Measurements from ENCODE around the gene ZDHHC12. TPM values are rescaled to one million over a fixed set of nuclear protein-coding genes. Genes with fewer than 3 reads are reported as not detected.
A peak's percentile ranks its signal among the peaks of the same experiment; 100 is the strongest.

Gene ZDHHC12
- total and polyA plus RNA-seq, 2 of the 13 experiments (the other 11 are each of a cell fraction or from before 2014, with no cell fraction given) = 25.4 to 28.0 TPM

DNA sequence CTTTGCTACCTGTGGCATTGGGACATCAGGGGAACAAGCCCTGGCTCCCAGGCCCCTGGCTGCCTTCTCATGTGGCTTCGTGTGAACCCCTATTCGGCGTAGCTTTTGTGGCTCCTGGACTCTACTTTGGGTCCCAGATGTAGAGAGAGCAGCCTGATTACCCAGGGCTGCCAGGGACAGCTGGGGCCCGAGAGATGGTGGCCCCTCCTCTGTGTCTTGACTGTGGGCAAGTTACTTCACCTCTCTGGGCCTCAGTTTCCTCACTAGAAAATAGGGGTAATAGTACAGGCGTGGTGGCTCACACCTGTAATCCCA, 19.6 kb downstream of the ZDHHC12 start:
- H3K9me3 ChIP-seq (ENCODE audit: low read length) = no peaks in the 10 kb centered on the region
- ATAC-seq (no peak), DNase-seq (ENCODE audit: low spot score) (no peak), FAIRE-seq (no peak)
- H3K4me1 ChIP-seq (ENCODE audit: insufficient read depth, low read length) = peaks cover 9% of the 10 kb centered on the region
- H3K79me2 ChIP-seq (ENCODE audit: insufficient read depth, low read length) = peaks cover 8% of the 10 kb centered on the region
- ChIA-PET CTCF (ENCODE audit: low intra/inter-chr PET ratio, low total read pairs) (no interaction called here), POLR2A (no interaction called here)
- WGBS (ENCODE audit: low lambda C conversion rate) = 96% methylated on average over 5 of the region's 5 CpGs
- H2AFZ ChIP-seq (ENCODE audit: low read length) = no peak overlapping the region
- H3K9ac ChIP-seq (ENCODE audit: insufficient read depth, low read depth, low read length) = no peak overlapping the region
- H3K4me2 ChIP-seq (ENCODE audit: low read depth, low read length) = 0 out of 2 replicates have a peak overlapping the region, but pooled peaks have one; percentile 92
- no TSS peak for BruUV-seq (replicated peaks)
- no peak for TF ChIP-seq SP4 (CRISPR knock-in tag; IDR thresholded peaks at IDR 0.05)
- TF ChIP-seq ZNF3 (CRISPR knock-in tag; IDR thresholded peaks at IDR 0.05) = no peak
- TF ChIP-seq, protein P1, sequence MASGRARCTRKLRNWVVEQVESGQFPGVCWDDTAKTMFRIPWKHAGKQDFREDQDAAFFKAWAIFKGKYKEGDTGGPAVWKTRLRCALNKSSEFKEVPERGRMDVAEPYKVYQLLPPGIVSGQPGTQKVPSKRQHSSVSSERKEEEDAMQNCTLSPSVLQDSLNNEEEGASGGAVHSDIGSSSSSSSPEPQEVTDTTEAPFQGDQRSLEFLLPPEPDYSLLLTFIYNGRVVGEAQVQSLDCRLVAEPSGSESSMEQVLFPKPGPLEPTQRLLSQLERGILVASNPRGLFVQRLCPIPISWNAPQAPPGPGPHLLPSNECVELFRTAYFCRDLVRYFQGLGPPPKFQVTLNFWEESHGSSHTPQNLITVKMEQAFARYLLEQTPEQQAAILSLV (CRISPR knock-in tag; IDR thresholded peaks at IDR 0.05; ENCODE audit: borderline replicate concordance) = no peak
- no peak for TF ChIP-seq ZNF83 (CRISPR knock-in tag; IDR thresholded peaks at IDR 0.05; ENCODE audit: borderline replicate concordance)
- H3K36me3 ChIP-seq (replicated peaks in 1 of 2; ENCODE audit: control insufficient read depth in 1 of 2, insufficient read depth in 2 of 2, low read length in 2 of 2) = peaks cover 4 to 12% of the 10 kb centered on the region in 2 experiments; a peak in 4 of 5 replicates
- H3K4me3 ChIP-seq (replicated peaks in 1 of 3; ENCODE audit: insufficient read depth in 1 of 3, low read depth in 2 of 3, low read length in 3 of 3) = 0 out of 6 replicates have a peak overlapping the region, but pooled peaks of 1 of the 3 experiments have one; percentile 89
- intact Hi-C loops (cut with micrococcal nuclease; ENCODE audit: unreplicated experiment) (loop anchor here (5.0 kb wide), 1 partner anchor 67 kb away; no protein-coding TSS in a partner anchor), in situ Hi-C loops (cut with HindIII; ENCODE audit: extremely low pct_ligation_motif_present, low pct_unique_long_range_greater_than_20kb) (no loop called here)
- H4K20me1 ChIP-seq (ENCODE audit: insufficient read depth, low read length) = no peaks in the 10 kb centered on the region
- H3K27ac ChIP-seq (ENCODE audit: extremely low read length, insufficient read depth, low read length) = no peak overlapping the region
- H3K27me3 ChIP-seq (ENCODE audit: control insufficient read depth in 1 of 2, insufficient read depth in 2 of 2, low read length in 2 of 2) = no peaks in the 10 kb centered on the region

DNA sequence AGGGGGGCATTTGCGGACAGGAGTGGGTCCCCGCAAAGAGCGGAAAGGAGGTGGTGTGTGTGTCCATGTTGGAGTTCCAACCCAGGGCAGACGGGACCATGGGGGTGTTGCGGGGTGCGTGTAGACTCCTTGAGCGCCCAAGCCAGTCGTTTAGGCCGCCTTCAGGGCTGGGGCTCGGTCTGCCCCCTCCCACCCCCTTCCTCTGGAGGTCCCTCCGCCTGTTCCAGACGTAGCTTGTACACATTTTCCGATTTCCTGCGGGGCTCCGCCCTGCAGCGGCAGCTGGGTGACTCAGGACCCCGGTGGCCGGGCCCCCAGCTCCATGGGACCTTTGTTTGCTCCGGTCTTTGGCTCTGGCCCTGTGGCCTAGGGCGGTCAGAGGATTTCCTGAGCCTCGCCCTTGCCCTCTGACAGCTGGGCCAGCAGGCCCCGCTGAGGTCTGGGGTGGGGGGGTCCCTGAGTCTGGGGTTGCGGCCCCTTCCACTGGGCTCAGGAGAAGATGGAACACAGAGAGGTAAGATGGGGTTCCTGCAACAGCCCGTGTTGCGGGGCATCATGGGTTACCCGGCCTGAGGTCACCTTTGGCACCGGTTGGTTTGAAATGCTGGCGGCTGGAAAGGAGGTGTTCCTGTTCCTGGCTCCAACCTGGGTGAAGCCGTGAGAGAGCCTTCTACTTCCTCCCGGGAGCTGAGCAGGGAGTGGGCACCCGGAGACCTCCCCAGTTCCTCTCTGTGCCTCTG, 20.1 kb downstream of the ZDHHC12 start:
- Histone ChIP-seq H3K27ac (ENCODE audit: extremely low read length, insufficient read depth, low read length) (peak overlapping the region; percentile 85), H3K4me2 (ENCODE audit: low read depth, low read length) (peak overlapping the region; percentile 92), H4K20me1 (ENCODE audit: insufficient read depth, low read length) (no peaks in the 10 kb centered on the region), H3K4me3 (replicated peaks in 1 of 3; ENCODE audit: insufficient read depth in 1 of 3, low read depth in 2 of 3, low read length in 3 of 3) (peak overlapping the region; percentile 89 to 97 (median 92); a peak in 5 of 6 replicates), H3K36me3 (replicated peaks in 1 of 2; ENCODE audit: control insufficient read depth in 1 of 2, insufficient read depth in 2 of 2, low read length in 2 of 2) (peaks cover 4 to 12% of the 10 kb centered on the region in 2 experiments; a peak in 4 of 5 replicates), H3K27me3 (ENCODE audit: control insufficient read depth in 1 of 2, insufficient read depth in 2 of 2, low read length in 2 of 2) (no peaks in the 10 kb centered on the region), H3K9me3 (ENCODE audit: low read length) (no peaks in the 10 kb centered on the region), H3K4me1 (ENCODE audit: insufficient read depth, low read length) (peaks cover 9% of the 10 kb centered on the region), H2AFZ (ENCODE audit: low read length) (no peak overlapping the region), H3K9ac (ENCODE audit: insufficient read depth, low read depth, low read length) (peak overlapping the region; percentile 78), H3K79me2 (ENCODE audit: insufficient read depth, low read length) (peaks cover 8% of the 10 kb centered on the region)
- ChIA-PET POLR2A (interaction anchor here (1.0 kb wide), 1 partner anchor 20 kb away, joined by 4 read pairs; no protein-coding TSS in a partner anchor), CTCF (ENCODE audit: low intra/inter-chr PET ratio, low total read pairs) (interaction anchor here (2.6 kb wide), 1 partner anchor 29 kb away, joined by 17 read pairs; no protein-coding TSS in a partner anchor)
- 85% methylated on average over 27 of the region's 31 CpGs for WGBS (ENCODE audit: low lambda C conversion rate)
- ATAC-seq = no peak
- TSS peak; percentile 46 for BruUV-seq (replicated peaks)
- DNase-seq (ENCODE audit: low spot score) = no peak
- intact Hi-C loops (cut with micrococcal nuclease; ENCODE audit: unreplicated experiment) (loop anchor here (5.0 kb wide), 1 partner anchor 66 kb away; no protein-coding TSS in a partner anchor), in situ Hi-C loops (cut with HindIII; ENCODE audit: extremely low pct_ligation_motif_present, low pct_unique_long_range_greater_than_20kb) (no loop called here)
- TF ChIP-seq ZNF629 (CRISPR knock-in tag; conservative IDR thresholded peaks at IDR 0.05) (peak; percentile 53), ZBTB42 (CRISPR knock-in tag; IDR thresholded peaks at IDR 0.05) (no peak), ZBTB38 (CRISPR knock-in tag; IDR thresholded peaks at IDR 0.05) (peak; percentile 52; the same call in 1 of the 2 replicates), MED13 (CRISPR knock-in tag; IDR thresholded peaks at IDR 0.05) (no peak), SAFB2 (CRISPR knock-in tag; IDR thresholded peaks at IDR 0.05; ENCODE audit: borderline replicate concordance, low read depth) (0 out of 2 replicates have a peak, but pooled peaks have one; percentile 53)
- TF ChIP-seq, protein P2, sequence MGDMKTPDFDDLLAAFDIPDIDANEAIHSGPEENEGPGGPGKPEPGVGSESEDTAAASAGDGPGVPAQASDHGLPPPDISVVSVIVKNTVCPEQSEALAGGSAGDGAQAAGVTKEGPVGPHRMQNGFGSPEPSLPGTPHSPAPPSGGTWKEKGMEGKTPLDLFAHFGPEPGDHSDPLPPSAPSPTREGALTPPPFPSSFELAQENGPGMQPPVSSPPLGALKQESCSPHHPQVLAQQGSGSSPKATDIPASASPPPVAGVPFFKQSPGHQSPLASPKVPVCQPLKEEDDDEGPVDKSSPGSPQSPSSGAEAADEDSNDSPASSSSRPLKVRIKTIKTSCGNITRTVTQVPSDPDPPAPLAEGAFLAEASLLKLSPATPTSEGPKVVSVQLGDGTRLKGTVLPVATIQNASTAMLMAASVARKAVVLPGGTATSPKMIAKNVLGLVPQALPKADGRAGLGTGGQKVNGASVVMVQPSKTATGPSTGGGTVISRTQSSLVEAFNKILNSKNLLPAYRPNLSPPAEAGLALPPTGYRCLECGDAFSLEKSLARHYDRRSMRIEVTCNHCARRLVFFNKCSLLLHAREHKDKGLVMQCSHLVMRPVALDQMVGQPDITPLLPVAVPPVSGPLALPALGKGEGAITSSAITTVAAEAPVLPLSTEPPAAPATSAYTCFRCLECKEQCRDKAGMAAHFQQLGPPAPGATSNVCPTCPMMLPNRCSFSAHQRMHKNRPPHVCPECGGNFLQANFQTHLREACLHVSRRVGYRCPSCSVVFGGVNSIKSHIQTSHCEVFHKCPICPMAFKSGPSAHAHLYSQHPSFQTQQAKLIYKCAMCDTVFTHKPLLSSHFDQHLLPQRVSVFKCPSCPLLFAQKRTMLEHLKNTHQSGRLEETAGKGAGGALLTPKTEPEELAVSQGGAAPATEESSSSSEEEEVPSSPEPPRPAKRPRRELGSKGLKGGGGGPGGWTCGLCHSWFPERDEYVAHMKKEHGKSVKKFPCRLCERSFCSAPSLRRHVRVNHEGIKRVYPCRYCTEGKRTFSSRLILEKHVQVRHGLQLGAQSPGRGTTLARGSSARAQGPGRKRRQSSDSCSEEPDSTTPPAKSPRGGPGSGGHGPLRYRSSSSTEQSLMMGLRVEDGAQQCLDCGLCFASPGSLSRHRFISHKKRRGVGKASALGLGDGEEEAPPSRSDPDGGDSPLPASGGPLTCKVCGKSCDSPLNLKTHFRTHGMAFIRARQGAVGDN (CRISPR knock-in tag; IDR thresholded peaks at IDR 0.05) = 0 out of 2 replicates have a peak, but pooled peaks have one; percentile 1
- FAIRE-seq = no peak

All from HepG2 (cell line).